Ovary (tissue), 3 donors: ENCODE measurements around the gene TANC1.

Source experiments
- CTCF ChIP-seq, 3 donors: fragments of 450-650 bp in 2 of 3; fragments of 200-600 bp in 1 of 3; IDR thresholded peaks; one replicate each; pipeline versions ENCODE4 v1.5.1 to v1.8.0; 2016 to 2022; ENCODE audit warnings: antibody characterized with exemption in 3 of 3, mild to moderate bottlenecking in 1 of 3
- EP300 ChIP-seq: sonication (generic); formaldehyde crosslinking; IDR thresholded peaks from one replicate; pipeline ENCODE4 v1.6.1; 2017; ENCODE audit warnings: antibody characterized with exemption
- donor health status: DM: no; HTN: no; CAD: no.

GRCh38 chr2:159054985-159055384 lies 86.5 kb downstream of the TANC1 start:
- TF ChIP-seq CTCF (IDR thresholded peaks at IDR 0.05) (no peak), EP300 (no peak)
